Measurements from ENCODE around the gene PTX4. TPM values are rescaled to one million over a fixed set of nuclear protein-coding genes. Genes with fewer than 3 reads are reported as not detected.

PTX4 gene
- total RNA-seq, 1 donor from 2014 or later: under 0.01 TPM

GRCh38 chr16:1525871-1526607, 37.3 kb upstream of the PTX4 start:
- FAIRE-seq: no peak
- DNase-seq (ENCODE audit: low read depth): no peak
- Histone ChIP-seq H3K36me3 (ENCODE audit: control insufficient read depth, insufficient read depth, low read length) (no peaks in the 10 kb centered on the region), H3K27me3 (ENCODE audit: control insufficient read depth, insufficient read depth, low read length) (no peaks in the 10 kb centered on the region), H3K4me3 (ENCODE audit: low read depth, low read length) (no peak overlapping the region)
- TF ChIP-seq CTCF (IDR thresholded peaks at IDR 0.05; ENCODE audit: insufficient read depth, low read length, severe bottlenecking): no peak

GRCh38 chr16:1524366-1524765, 35.6 kb upstream of the PTX4 start:
- DNase-seq (ENCODE audit: low read depth): no peak
- no peak for TF ChIP-seq CTCF (IDR thresholded peaks at IDR 0.05; ENCODE audit: insufficient read depth, low read length, severe bottlenecking)
- Histone ChIP-seq H3K36me3 (ENCODE audit: control insufficient read depth, insufficient read depth, low read length) (no peaks in the 10 kb centered on the region), H3K27me3 (ENCODE audit: control insufficient read depth, insufficient read depth, low read length) (no peaks in the 10 kb centered on the region), H3K4me3 (ENCODE audit: low read depth, low read length) (no peak overlapping the region)
- no peak for FAIRE-seq

- H3K27me3 ChIP-seq (ENCODE audit: control insufficient read depth, insufficient read depth, low read length): no peaks in the 10 kb centered on the region
- DNase-seq (ENCODE audit: low read depth) (no peak), FAIRE-seq (no peak)
- H3K4me3 ChIP-seq (ENCODE audit: low read depth, low read length): no peak overlapping the region
- no peaks in the 10 kb centered on the region for H3K36me3 ChIP-seq (ENCODE audit: control insufficient read depth, insufficient read depth, low read length)
- no peak for TF ChIP-seq CTCF (IDR thresholded peaks at IDR 0.05; ENCODE audit: insufficient read depth, low read length, severe bottlenecking)
Measured at GRCh38 chr16:1523581-1524245, 35.0 kb upstream of the PTX4 start.

- no peak for TF ChIP-seq CTCF (IDR thresholded peaks at IDR 0.05; ENCODE audit: insufficient read depth, low read length, severe bottlenecking)
Measured at GRCh38 chr16:1520461-1520860, 31.7 kb upstream of the PTX4 start.

GRCh38 chr16:1519831-1520230, 31.1 kb upstream of the PTX4 start:
- Histone ChIP-seq H3K4me3 (ENCODE audit: low read depth, low read length) (no peak overlapping the region), H3K36me3 (ENCODE audit: control insufficient read depth, insufficient read depth, low read length) (no peaks in the 10 kb centered on the region), H3K27me3 (ENCODE audit: control insufficient read depth, insufficient read depth, low read length) (no peaks in the 10 kb centered on the region)
- DNase-seq (ENCODE audit: low read depth): no peak
- FAIRE-seq: no peak
- TF ChIP-seq CTCF (IDR thresholded peaks at IDR 0.05; ENCODE audit: insufficient read depth, low read length, severe bottlenecking): no peak

More at GRCh38 chr16:1520461-1520860, 31.7 kb upstream of the PTX4 start:
- no peaks in the 10 kb centered on the region for H3K36me3 ChIP-seq (ENCODE audit: control insufficient read depth, insufficient read depth, low read length)
- no peak for FAIRE-seq
- H3K27me3 ChIP-seq (ENCODE audit: control insufficient read depth, insufficient read depth, low read length): no peaks in the 10 kb centered on the region
- no peak overlapping the region for H3K4me3 ChIP-seq (ENCODE audit: low read depth, low read length)
- no peak for DNase-seq (ENCODE audit: low read depth)
